ENCODE measurements around the gene RCHY1.

GRCh38 chr4:75499900-75500299 is 14.3 kb downstream of the RCHY1 start:
- no peak for TF ChIP-seq CTCF (IDR thresholded peaks at IDR 0.05; ENCODE audit: extremely low read depth in 1 of 2, insufficient read depth in 1 of 2, low read depth in 1 of 2, low read length in 2 of 2)
- no peak for TF ChIP-seq POLR2AphosphoS5 (IDR thresholded peaks at IDR 0.05; ENCODE audit: insufficient read depth, low read depth, low read length)
- no peak for TF ChIP-seq MAX (IDR thresholded peaks at IDR 0.05; ENCODE audit: insufficient read depth, insufficient read length)
- no peak for TF ChIP-seq POLR2A (IDR thresholded peaks at IDR 0.05; ENCODE audit: low read depth, low read length)
- TF ChIP-seq JUN (IDR thresholded peaks at IDR 0.05; ENCODE audit: borderline replicate concordance, insufficient read depth, insufficient read length, low read depth), result no peak
- TF ChIP-seq GATA2 (IDR thresholded peaks at IDR 0.05; ENCODE audit: insufficient read depth, insufficient read length, low read depth, low read length), result no peak
- TF ChIP-seq EZH2 (IDR thresholded peaks at IDR 0.05; ENCODE audit: borderline replicate concordance, low read depth, low read length, severe bottlenecking), result no peak
- TF ChIP-seq MYC (IDR thresholded peaks at IDR 0.05; ENCODE audit: low read depth, low read length), result no peak
- TF ChIP-seq FOS (IDR thresholded peaks at IDR 0.05; ENCODE audit: borderline replicate concordance, insufficient read depth, low read length), result no peak

Measured in endothelial cell of umbilical vein (primary cell).